ENCODE measurements around the gene DCAF4. TPM values are rescaled to one million over a fixed set of nuclear protein-coding genes. Genes with fewer than 3 reads are reported as not detected.

Gene DCAF4
- total RNA-seq, 2 experiments from 2014 or later = 16.0 to 21.7 TPM

DNA sequence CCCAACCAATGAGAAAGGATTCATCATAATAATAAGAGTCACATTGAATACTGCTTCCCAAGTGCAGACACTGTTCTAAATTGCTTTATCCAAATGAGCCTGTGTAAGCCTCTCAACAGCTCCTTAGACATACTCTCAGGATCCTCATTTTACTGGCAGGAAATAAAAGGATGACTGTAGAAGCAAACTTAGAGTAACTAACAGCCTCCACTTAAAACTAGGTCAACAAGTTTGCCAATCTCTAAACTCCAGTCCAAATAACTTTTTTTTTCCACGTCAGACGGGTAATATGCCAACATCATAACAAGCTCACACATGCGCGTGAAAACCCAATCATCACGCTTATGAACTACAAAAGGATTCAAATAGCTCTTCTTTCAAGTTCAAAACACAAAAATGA lies 17.1 kb upstream of the DCAF4 start:
- ChIA-PET POLR2A (interaction anchor here (0.8 kb wide), 1 partner anchor 395 kb away, joined by 6 read pairs; no protein-coding TSS in a partner anchor), CTCF (interaction anchor here (1.0 to 2.1 kb wide), 7 partner anchors 8 to 396 kb away, joined by 3 to 7 read pairs (median 4); no protein-coding TSS in a partner anchor)
- Mint-ChIP-seq H3K27me3 (peaks cover 6% of the 10 kb centered on the region), H3K4me1 (no peaks in the 10 kb centered on the region), H3K27ac (no peak overlapping the region), H3K36me3 (ENCODE audit: low read depth) (no peaks in the 10 kb centered on the region), H3K4me3 (no peak overlapping the region), H3K9me3 (ENCODE audit: low read depth) (no peaks in the 10 kb centered on the region)
- intact Hi-C loops (cut with DNase I, micrococcal nuclease) = loop anchor here in 1 of 2 experiments (5.0 kb wide), 1 partner anchor 242 kb away; no protein-coding TSS in a partner anchor
- ATAC-seq = peak; percentile 34
- no peak for DNase-seq

DNA sequence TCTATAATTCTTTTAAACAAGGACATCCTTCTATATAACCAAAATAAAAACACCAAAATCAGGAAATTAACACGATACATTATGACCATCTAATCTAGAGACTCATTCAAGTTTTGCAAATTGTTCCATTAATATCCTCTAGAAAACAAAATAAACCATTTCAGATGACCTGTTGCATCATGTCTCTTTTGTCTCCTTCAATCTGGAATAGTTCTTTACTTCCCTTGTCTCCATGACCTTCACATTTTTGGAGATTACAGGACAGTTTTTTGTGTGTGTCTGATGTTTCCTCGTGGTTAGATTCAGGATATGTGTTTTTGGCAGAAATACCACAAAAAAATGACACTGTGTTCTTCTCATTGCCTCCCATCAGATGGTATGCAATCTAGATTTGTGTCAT lies 12.5 kb upstream of the DCAF4 start:
- H3K27ac Mint-ChIP-seq = no peak overlapping the region
- ChIA-PET CTCF (no interaction called here), POLR2A (no interaction called here)
- ATAC-seq (no peak), DNase-seq (no peak)
- no peak overlapping the region for H3K4me3 Mint-ChIP-seq
- H3K9me3 Mint-ChIP-seq (ENCODE audit: low read depth) = no peaks in the 10 kb centered on the region
- no peaks in the 10 kb centered on the region for H3K4me1 Mint-ChIP-seq
- H3K27me3 Mint-ChIP-seq = peaks cover 4% of the 10 kb centered on the region
- intact Hi-C loops (cut with DNase I, micrococcal nuclease) = no loop called here
- H3K36me3 Mint-ChIP-seq (ENCODE audit: low read depth) = no peaks in the 10 kb centered on the region

DNA sequence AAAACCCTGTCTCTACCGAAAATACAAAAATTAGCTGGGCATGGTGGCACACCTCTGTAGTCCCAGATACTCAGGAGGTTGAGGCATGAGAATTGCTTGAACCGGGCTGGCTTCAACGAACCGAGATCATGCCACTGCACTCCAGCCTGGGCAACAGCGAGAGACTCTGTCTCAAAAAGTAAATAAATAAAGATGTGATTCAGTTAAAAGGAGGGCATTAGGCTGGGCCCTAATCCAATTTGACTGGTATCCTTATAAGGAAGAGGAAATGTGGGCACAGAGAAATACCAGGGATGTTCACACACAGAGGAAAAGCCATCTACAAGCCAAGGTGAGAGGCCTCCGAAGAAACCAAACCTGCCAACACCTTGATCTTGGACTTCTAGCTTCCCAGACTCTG lies 10.1 kb upstream of the DCAF4 start:
- ATAC-seq (no peak), DNase-seq (no peak)
- Mint-ChIP-seq H3K27ac (no peak overlapping the region), H3K27me3 (peaks cover 6% of the 10 kb centered on the region), H3K4me3 (no peak overlapping the region), H3K36me3 (ENCODE audit: low read depth) (no peaks in the 10 kb centered on the region), H3K4me1 (no peaks in the 10 kb centered on the region), H3K9me3 (ENCODE audit: low read depth) (no peaks in the 10 kb centered on the region)
- intact Hi-C loops (cut with DNase I, micrococcal nuclease) = no loop called here
- ChIA-PET CTCF (interaction anchor here (1.2 kb wide), 2 partner anchors 14 to 33 kb away, joined by 3 read pairs; no protein-coding TSS in a partner anchor), POLR2A (no interaction called here)

DNA sequence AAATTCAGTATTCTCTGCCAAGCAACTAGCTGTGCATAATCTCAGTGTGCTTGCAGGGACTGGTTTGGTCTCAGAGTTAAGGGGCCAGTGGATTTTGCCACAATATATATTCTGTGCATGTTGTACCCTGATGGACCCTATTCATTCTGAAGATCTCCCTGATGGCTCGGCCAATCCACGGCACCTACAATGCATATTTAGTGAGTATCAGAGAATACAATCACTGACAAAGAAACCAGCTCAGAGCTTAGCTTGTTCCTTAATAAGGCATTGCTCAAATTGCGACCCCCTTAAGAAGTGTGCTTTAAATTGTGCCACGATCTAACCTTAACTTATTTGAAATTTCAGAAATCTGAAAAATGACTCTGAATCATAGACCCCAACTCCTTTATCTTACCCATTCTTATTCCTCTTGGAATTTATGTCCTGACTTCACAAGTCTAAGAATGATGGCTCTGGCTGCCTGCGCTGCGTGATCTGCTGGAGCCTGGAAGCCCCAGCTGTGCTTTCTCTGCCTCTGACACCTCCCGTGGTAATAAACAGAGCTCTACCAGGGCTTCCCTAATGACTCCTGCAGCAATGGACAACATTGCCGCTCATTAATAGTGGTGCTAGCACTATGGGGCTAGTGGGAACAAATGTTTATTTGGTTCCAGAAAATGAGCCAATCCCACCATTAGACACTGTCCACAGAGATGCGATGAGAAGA lies 9.0 kb upstream of the DCAF4 start:
- Mint-ChIP-seq H3K27ac (no peak overlapping the region), H3K9me3 (ENCODE audit: low read depth) (no peaks in the 10 kb centered on the region), H3K36me3 (ENCODE audit: low read depth) (no peaks in the 10 kb centered on the region), H3K4me3 (no peak overlapping the region), H3K4me1 (no peaks in the 10 kb centered on the region), H3K27me3 (peaks cover 6% of the 10 kb centered on the region)
- intact Hi-C loops (cut with DNase I, micrococcal nuclease) = no loop called here
- DNase-seq (no peak), ATAC-seq (no peak)
- ChIA-PET POLR2A (no interaction called here), CTCF (interaction anchor here (0.7 to 1.7 kb wide), 4 partner anchors 8 to 32 kb away, joined by 3 to 11 read pairs (median 4); no protein-coding TSS in a partner anchor)

DNA sequence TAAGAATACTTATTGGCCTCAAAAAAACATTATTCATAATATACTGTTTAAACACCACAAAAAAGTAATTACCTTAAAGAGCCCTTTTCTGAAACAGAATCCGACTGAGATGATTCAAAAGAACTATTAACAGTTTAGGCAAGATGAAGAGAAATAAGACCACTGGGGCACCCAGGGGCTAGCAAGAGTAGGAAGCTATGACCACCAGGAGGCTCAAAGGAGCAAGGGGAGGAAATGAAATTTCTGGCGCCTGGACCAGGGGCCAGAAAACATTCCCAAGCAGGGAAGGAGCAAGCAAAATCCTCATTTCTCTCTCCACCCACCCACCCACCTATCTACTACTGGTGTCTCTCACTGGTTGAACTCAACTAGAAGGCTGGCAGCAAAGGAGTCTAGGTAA lies 6.3 kb upstream of the DCAF4 start:
- Mint-ChIP-seq H3K27ac (no peak overlapping the region), H3K4me1 (no peaks in the 10 kb centered on the region), H3K9me3 (ENCODE audit: low read depth) (no peaks in the 10 kb centered on the region), H3K36me3 (ENCODE audit: low read depth) (no peaks in the 10 kb centered on the region), H3K4me3 (no peak overlapping the region), H3K27me3 (peaks cover 2% of the 10 kb centered on the region)
- DNase-seq (no peak), ATAC-seq (no peak)
- CTCF ChIA-PET = no interaction called here
- intact Hi-C loops (cut with DNase I, micrococcal nuclease) = no loop called here
- POLR2A ChIA-PET = no interaction called here

DNA sequence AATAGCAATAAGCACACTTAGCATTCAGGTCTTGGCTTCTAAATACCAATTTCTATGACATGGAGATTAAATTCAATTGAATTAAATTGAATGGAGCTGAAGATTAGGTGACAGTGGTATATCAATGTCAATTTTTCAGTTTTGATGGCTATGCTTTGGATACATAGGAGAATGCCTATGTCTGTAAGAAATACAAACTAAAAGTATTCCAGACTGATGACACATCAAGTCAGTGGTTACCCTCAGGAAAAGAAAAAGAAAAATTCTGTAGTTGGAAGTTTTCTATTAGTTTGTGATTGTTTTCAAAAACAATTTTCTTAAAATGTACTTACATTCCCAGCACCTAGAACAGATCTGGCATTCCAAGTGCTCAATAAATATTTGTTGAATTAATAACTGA lies 4.9 kb upstream of the DCAF4 start:
- Mint-ChIP-seq H3K4me1 (peaks cover 5% of the 10 kb centered on the region), H3K27ac (no peak overlapping the region), H3K36me3 (ENCODE audit: low read depth) (no peaks in the 10 kb centered on the region), H3K9me3 (ENCODE audit: low read depth) (no peaks in the 10 kb centered on the region), H3K4me3 (no peak overlapping the region), H3K27me3 (peaks cover 2% of the 10 kb centered on the region)
- ChIA-PET POLR2A (no interaction called here), CTCF (interaction anchor here (1.3 kb wide), 1 partner anchor 17 kb away, joined by 3 read pairs; no protein-coding TSS in a partner anchor)
- ATAC-seq (no peak), DNase-seq (no peak)
- intact Hi-C loops (cut with DNase I, micrococcal nuclease) = no loop called here

DNA sequence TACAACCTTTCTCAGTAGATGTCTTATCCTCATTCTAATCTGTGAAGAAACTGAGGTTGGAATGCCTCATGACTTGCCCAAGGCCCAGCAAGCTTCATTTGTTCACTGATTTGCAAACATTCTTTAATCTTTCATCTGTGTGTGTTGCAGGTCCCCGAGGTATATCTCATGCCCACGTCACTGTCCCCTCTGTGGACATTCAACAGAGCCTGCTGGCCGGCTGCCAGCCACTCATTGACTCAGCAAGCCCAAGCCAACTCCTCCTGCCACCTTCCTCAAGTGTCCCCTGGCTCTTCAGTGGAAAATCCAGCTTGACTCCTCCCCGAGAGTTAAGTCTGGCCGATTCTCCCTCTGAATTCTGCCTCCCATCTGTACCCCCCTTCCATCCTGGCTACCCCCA lies 1.9 kb upstream of the DCAF4 start:
- POLR2A ChIA-PET = no interaction called here
- Mint-ChIP-seq H3K4me3 (no peak overlapping the region), H3K9me3 (ENCODE audit: low read depth) (no peaks in the 10 kb centered on the region), H3K27me3 (peaks cover 2% of the 10 kb centered on the region), H3K27ac (no peak overlapping the region), H3K36me3 (ENCODE audit: low read depth) (no peaks in the 10 kb centered on the region), H3K4me1 (peaks cover 7% of the 10 kb centered on the region)
- intact Hi-C loops (cut with DNase I, micrococcal nuclease) = no loop called here
- DNase-seq (no peak), ATAC-seq (no peak)
- CTCF ChIA-PET = interaction anchor here (0.7 to 0.9 kb wide), 2 partner anchors 15 to 26 kb away, joined by 3 read pairs; no protein-coding TSS in a partner anchor

DNA sequence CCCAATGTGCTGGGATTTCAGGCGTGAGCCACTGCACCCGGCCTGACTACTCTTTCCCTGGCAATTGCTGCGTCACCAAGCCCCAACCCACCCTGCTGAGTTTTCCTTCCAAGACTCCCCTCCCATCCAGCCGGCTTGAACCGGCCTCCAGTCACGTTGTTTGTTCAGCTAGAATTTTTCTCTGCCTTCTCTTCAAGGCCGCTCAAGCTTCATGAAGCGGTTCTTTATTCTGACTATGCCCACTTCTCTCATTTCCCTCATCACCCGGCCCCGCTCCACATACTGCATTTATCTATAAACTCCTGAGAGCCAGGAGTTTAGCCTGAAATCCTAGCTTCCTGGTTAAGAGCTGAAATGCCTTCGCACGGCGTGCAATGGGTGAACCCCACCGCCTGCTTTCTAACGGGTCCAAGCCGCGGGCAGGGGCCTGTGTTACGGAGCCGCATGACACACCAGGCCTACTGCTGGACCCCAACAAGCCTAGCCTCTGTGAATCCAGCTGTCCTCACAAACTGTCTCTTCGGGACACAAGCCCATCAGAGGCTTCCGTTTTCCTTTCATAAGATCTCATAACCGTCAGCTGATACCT lies 999 bp upstream of the DCAF4 start:
- no peak for ATAC-seq
- Mint-ChIP-seq H3K4me1 (peaks cover 7% of the 10 kb centered on the region), H3K36me3 (ENCODE audit: low read depth) (peaks cover 1% of the 10 kb centered on the region), H3K27me3 (no peaks in the 10 kb centered on the region), H3K9me3 (ENCODE audit: low read depth) (no peaks in the 10 kb centered on the region), H3K27ac (peak overlapping the region; percentile 42), H3K4me3 (peak overlapping the region; percentile 89)
- DNase-seq = no peak
- intact Hi-C loops (cut with DNase I, micrococcal nuclease) = loop anchor here in 1 of 2 experiments (5.0 kb wide), 2 partner anchors 962 to 1593 kb away; partner anchors contain the start of gene ZNF410
- ChIA-PET CTCF (interaction anchor here (0.6 to 1.4 kb wide), 5 partner anchors 16 to 1266 kb away, joined by 3 to 6 read pairs (median 4); no protein-coding TSS in a partner anchor), POLR2A (interaction anchor here (0.6 kb wide), 1 partner anchor 132 kb away, joined by 3 read pairs; no protein-coding TSS in a partner anchor)

DNA sequence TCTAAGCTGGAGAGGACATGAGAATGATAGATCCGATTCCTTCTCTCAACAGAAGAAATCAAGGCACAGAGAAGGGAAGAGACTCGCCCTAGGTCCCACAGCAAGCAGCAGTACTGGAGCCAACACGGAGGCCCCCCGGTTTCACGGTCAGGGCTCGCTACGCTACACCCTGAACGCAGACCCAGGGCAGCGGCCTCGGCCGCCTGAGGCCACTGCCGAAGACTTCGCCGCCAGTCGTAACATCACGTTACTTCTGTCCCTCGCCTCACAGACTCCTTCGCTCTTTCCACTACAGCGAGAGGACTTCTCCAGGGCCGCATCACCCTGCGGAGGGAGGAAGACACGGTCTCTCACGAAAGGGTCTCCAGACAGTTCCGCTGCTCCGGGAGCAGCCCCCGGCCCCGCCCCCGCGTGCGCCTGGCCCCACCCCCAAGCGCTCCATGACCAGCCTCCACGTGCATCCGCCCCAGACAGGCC lies 411 bp upstream of the DCAF4 start:
- H3K4me1 Mint-ChIP-seq = peaks cover 7% of the 10 kb centered on the region
- peak overlapping the region; percentile 89 for H3K4me3 Mint-ChIP-seq
- ChIA-PET POLR2A (interaction anchor here (1.5 kb wide), 1 partner anchor 132 kb away, joined by 8 read pairs; the partner anchor contains the start of gene RBM25), CTCF (interaction anchor here (0.6 to 1.4 kb wide), 4 partner anchors 14 to 24 kb away, joined by 3 to 6 read pairs (median 4); no protein-coding TSS in a partner anchor)
- H3K27ac Mint-ChIP-seq = peak overlapping the region; percentile 87
- H3K27me3 Mint-ChIP-seq = no peaks in the 10 kb centered on the region
- intact Hi-C loops (cut with DNase I, micrococcal nuclease) = loop anchor here (1.0 to 5.0 kb wide), 8 partner anchors 32 to 1594 kb away; partner anchors contain the start of genes DPF3 (in 2 of the 2), NUMB (in 1 of the 2), PSEN1 (in 1 of the 2) and RBM25 (in 1 of the 2)
- no peak for DNase-seq
- peak; percentile 17 for ATAC-seq
- H3K9me3 Mint-ChIP-seq (ENCODE audit: low read depth) = no peaks in the 10 kb centered on the region
- peaks cover 1% of the 10 kb centered on the region for H3K36me3 Mint-ChIP-seq (ENCODE audit: low read depth)

DNA sequence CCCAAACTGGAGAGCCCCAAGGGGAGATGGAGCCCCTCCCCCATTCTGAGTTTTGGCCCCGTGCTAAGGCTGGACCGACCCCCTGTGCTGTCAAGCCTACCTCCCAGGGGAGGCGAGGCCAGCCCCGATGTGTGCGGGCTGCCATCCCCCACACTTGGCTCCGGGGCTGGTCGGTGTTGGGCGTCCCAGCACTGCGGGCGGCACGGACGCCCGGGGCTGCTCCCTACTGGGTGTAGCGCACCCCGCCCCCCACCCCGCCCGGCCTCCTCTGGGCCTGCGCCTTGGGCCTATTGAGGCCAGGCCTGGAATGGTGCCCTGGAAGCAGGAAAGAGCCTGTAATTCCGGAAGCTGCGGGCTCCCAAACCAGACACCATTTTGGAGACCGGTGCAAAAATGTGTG lies 2.6 kb downstream of the DCAF4 start:
- no peak overlapping the region for H3K4me3 Mint-ChIP-seq
- ChIA-PET CTCF (no interaction called here), POLR2A (no interaction called here)

DNA sequence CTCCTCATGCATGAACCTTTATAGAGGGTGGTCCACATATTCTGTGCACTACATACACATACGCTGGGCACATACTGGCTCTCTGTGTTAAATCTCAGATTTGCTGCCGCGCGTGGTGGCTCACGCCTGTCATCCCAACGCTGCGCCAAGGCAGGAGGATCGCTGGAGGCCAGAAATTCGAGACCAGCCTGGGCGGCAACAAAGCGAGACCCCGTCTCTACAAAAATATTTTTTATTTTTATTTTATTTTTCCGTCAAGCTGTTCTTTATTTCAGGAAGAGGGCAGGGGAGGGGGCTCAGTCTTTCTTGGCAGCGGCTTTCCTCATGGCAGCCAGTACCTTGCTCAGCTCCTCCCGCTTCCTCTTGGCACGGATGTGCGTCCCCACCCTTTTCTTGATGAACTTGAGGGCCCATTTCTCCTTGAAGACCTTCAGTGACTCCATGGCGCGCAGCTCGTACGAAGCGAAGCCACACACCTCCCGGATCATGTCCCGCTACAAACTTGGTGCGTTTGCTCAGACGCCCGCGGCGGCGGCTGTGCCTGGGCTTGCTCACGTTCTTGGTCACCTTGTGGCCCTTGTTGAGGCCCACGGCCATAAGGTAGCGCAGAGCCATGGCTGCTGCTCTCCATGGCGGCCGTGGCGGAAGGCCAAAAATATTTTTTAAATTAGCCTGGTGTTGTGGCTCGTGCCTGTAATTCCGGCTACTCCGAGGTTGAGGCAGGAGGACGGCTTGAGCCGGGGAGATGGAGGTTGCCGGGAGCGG lies 3.2 kb downstream of the DCAF4 start:
- H3K27ac Mint-ChIP-seq = no peak overlapping the region
- peaks cover 17% of the 10 kb centered on the region for H3K4me1 Mint-ChIP-seq
- POLR2A ChIA-PET = no interaction called here
- intact Hi-C loops (cut with DNase I, micrococcal nuclease) = loop anchor here in 1 of 2 experiments (5.0 kb wide), 2 partner anchors 958 to 1597 kb away; partner anchors contain the start of gene ZNF410
- ATAC-seq (no peak), DNase-seq (no peak)
- peaks cover 1% of the 10 kb centered on the region for H3K36me3 Mint-ChIP-seq (ENCODE audit: low read depth)
- H3K4me3 Mint-ChIP-seq = no peak overlapping the region
- CTCF ChIA-PET = interaction anchor here (0.6 to 1.0 kb wide), 2 partner anchors 19 to 129 kb away, joined by 3 to 6 read pairs; partner anchors contain the start of gene RBM25
- no peaks in the 10 kb centered on the region for H3K9me3 Mint-ChIP-seq (ENCODE audit: low read depth)
- no peaks in the 10 kb centered on the region for H3K27me3 Mint-ChIP-seq

More for the DNA sequence above, 2.6 kb downstream of the DCAF4 start:
- intact Hi-C loops (cut with DNase I, micrococcal nuclease) = loop anchor here in 1 of 2 experiments (5.0 kb wide), 2 partner anchors 958 to 1597 kb away; partner anchors contain the start of gene ZNF410
- Mint-ChIP-seq H3K4me1 (peaks cover 17% of the 10 kb centered on the region), H3K27ac (no peak overlapping the region), H3K36me3 (ENCODE audit: low read depth) (peaks cover 1% of the 10 kb centered on the region), H3K9me3 (ENCODE audit: low read depth) (no peaks in the 10 kb centered on the region), H3K27me3 (no peaks in the 10 kb centered on the region)
- DNase-seq = no peak
- no peak for ATAC-seq
